ENCODE results near the gene CLMN. TPM values are rescaled to one million over a fixed set of nuclear protein-coding genes. Genes with fewer than 3 reads are reported as not detected.

CLMN gene
- total and polyA plus RNA-seq, 2 of the 8 experiments (the other 6 are each of a cell fraction or from before 2014, with no cell fraction given) = 1.6 to 8.2 TPM

DNA sequence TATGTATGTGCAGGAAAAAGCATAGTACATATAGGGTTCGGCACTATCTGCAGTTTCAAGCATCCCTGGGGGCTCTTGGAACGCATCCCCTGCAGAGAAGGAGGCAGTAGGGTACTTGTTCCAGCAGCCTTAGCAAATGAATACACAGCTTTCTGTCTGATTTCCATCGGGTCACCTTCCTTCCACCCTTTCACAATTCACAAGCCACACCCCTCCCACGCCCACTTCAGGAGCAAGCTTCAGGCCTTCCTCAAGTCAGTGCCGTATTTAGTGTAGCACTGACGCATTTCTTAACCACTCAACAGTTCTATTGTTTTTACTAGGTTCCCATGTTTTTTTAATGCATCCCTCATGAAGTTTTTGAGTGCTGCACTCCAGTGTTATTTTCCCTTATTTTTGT lies 64.2 kb downstream of the CLMN start (continued):
- TF ChIP-seq, protein P1, sequence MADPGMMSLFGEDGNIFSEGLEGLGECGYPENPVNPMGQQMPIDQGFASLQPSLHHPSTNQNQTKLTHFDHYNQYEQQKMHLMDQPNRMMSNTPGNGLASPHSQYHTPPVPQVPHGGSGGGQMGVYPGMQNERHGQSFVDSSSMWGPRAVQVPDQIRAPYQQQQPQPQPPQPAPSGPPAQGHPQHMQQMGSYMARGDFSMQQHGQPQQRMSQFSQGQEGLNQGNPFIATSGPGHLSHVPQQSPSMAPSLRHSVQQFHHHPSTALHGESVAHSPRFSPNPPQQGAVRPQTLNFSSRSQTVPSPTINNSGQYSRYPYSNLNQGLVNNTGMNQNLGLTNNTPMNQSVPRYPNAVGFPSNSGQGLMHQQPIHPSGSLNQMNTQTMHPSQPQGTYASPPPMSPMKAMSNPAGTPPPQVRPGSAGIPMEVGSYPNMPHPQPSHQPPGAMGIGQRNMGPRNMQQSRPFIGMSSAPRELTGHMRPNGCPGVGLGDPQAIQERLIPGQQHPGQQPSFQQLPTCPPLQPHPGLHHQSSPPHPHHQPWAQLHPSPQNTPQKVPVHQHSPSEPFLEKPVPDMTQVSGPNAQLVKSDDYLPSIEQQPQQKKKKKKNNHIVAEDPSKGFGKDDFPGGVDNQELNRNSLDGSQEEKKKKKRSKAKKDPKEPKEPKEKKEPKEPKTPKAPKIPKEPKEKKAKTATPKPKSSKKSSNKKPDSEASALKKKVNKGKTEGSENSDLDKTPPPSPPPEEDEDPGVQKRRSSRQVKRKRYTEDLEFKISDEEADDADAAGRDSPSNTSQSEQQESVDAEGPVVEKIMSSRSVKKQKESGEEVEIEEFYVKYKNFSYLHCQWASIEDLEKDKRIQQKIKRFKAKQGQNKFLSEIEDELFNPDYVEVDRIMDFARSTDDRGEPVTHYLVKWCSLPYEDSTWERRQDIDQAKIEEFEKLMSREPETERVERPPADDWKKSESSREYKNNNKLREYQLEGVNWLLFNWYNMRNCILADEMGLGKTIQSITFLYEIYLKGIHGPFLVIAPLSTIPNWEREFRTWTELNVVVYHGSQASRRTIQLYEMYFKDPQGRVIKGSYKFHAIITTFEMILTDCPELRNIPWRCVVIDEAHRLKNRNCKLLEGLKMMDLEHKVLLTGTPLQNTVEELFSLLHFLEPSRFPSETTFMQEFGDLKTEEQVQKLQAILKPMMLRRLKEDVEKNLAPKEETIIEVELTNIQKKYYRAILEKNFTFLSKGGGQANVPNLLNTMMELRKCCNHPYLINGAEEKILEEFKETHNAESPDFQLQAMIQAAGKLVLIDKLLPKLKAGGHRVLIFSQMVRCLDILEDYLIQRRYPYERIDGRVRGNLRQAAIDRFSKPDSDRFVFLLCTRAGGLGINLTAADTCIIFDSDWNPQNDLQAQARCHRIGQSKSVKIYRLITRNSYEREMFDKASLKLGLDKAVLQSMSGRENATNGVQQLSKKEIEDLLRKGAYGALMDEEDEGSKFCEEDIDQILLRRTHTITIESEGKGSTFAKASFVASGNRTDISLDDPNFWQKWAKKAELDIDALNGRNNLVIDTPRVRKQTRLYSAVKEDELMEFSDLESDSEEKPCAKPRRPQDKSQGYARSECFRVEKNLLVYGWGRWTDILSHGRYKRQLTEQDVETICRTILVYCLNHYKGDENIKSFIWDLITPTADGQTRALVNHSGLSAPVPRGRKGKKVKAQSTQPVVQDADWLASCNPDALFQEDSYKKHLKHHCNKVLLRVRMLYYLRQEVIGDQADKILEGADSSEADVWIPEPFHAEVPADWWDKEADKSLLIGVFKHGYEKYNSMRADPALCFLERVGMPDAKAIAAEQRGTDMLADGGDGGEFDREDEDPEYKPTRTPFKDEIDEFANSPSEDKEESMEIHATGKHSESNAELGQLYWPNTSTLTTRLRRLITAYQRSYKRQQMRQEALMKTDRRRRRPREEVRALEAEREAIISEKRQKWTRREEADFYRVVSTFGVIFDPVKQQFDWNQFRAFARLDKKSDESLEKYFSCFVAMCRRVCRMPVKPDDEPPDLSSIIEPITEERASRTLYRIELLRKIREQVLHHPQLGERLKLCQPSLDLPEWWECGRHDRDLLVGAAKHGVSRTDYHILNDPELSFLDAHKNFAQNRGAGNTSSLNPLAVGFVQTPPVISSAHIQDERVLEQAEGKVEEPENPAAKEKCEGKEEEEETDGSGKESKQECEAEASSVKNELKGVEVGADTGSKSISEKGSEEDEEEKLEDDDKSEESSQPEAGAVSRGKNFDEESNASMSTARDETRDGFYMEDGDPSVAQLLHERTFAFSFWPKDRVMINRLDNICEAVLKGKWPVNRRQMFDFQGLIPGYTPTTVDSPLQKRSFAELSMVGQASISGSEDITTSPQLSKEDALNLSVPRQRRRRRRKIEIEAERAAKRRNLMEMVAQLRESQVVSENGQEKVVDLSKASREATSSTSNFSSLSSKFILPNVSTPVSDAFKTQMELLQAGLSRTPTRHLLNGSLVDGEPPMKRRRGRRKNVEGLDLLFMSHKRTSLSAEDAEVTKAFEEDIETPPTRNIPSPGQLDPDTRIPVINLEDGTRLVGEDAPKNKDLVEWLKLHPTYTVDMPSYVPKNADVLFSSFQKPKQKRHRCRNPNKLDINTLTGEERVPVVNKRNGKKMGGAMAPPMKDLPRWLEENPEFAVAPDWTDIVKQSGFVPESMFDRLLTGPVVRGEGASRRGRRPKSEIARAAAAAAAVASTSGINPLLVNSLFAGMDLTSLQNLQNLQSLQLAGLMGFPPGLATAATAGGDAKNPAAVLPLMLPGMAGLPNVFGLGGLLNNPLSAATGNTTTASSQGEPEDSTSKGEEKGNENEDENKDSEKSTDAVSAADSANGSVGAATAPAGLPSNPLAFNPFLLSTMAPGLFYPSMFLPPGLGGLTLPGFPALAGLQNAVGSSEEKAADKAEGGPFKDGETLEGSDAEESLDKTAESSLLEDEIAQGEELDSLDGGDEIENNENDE (IDR thresholded peaks at IDR 0.05; ENCODE audit: insufficient replicate concordance, low read length) = peak; percentile 99
- TF ChIP-seq BACH1 (IDR thresholded peaks at IDR 0.05; ENCODE audit: low read length) (no peak), POLR2AphosphoS5 (IDR thresholded peaks at IDR 0.05; ENCODE audit: low read depth, low read length) (peak; percentile 37; the same call in 1 of the 2 replicates), TAF1 (IDR thresholded peaks at IDR 0.05; ENCODE audit: low read depth, low read length) (no peak), YY1 (IDR thresholded peaks at IDR 0.05; ENCODE audit: low read depth, low read length) (0 out of 2 replicates have a peak, but pooled peaks have one; percentile 5), HDAC2 (IDR thresholded peaks at IDR 0.05; ENCODE audit: borderline replicate concordance in 1 of 2, low read depth in 2 of 2, low read length in 2 of 2) (no peak), POU5F1 (IDR thresholded peaks at IDR 0.05; ENCODE audit: low read depth, low read length) (no peak), RBBP5 (IDR thresholded peaks at IDR 0.05; ENCODE audit: borderline replicate concordance, low read depth, low read length) (no peak)
- TF ChIP-seq, protein P2, sequence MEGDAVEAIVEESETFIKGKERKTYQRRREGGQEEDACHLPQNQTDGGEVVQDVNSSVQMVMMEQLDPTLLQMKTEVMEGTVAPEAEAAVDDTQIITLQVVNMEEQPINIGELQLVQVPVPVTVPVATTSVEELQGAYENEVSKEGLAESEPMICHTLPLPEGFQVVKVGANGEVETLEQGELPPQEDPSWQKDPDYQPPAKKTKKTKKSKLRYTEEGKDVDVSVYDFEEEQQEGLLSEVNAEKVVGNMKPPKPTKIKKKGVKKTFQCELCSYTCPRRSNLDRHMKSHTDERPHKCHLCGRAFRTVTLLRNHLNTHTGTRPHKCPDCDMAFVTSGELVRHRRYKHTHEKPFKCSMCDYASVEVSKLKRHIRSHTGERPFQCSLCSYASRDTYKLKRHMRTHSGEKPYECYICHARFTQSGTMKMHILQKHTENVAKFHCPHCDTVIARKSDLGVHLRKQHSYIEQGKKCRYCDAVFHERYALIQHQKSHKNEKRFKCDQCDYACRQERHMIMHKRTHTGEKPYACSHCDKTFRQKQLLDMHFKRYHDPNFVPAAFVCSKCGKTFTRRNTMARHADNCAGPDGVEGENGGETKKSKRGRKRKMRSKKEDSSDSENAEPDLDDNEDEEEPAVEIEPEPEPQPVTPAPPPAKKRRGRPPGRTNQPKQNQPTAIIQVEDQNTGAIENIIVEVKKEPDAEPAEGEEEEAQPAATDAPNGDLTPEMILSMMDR (IDR thresholded peaks at IDR 0.05; ENCODE audit: control extremely low read depth in 1 of 3, insufficient read depth in 1 of 3, low read depth in 1 of 3, low read length in 3 of 3) = no peak

All from H1 (cell line).